ENCODE measurements around the gene PTCD2. TPM values are rescaled to one million over a fixed set of nuclear protein-coding genes. Genes with fewer than 3 reads are reported as not detected.
A peak's percentile ranks its signal among the peaks of the same experiment; 100 is the strongest.

PTCD2 gene
- total RNA-seq, 2 experiments from 2014 or later = 10.2 to 10.6 TPM

DNA sequence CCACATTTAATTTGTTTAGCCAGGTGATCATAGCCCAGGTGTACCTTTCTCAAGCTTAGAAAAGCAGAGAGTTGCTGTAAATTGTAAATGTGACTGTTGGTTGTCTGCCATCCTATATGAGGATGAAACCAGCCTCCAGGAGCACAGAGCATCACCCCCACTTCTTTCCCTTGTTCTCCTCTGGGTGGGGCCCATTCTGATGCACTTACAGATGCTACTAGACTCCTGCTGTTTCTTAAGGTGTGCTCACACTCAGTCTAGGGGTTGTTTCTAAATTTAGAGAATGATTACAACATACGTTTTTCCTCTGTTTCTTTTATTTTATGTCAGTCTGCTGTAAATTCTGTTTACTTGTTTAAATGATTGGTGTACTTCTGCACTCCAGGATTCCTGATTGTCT, 10.5 kb downstream of the PTCD2 start:
- ATAC-seq (no peak), DNase-seq (no peak)
- H3K36me3 Mint-ChIP-seq = peaks cover 46% of the 10 kb centered on the region
- H3K4me3 Mint-ChIP-seq = no peak overlapping the region
- no peaks in the 10 kb centered on the region for H3K9me3 Mint-ChIP-seq (ENCODE audit: low read depth)
- no peaks in the 10 kb centered on the region for H3K4me1 Mint-ChIP-seq
- no peaks in the 10 kb centered on the region for H3K27me3 Mint-ChIP-seq
- CTCF ChIA-PET = no interaction called here
- H3K27ac Mint-ChIP-seq = no peak overlapping the region

DNA sequence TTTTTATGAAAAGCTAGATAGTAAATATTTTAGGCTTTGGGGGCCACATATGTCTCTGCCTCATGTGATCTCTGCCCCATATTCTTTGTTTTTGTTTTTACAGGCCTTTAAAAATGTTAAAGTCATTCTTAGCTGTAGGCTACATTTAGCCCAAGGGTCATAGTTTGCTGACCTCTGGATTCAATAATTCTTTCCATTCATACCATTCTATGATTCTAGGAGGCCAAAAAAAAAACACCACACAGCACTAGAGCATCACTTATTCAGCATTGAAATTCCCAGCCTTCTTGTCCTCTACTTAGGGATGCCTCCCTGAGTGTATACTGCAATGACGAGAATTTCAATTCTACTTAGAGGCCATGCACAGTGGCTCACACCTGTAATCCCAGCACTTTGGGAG, 17.0 kb downstream of the PTCD2 start:
- H3K4me1 Mint-ChIP-seq = no peaks in the 10 kb centered on the region
- no peaks in the 10 kb centered on the region for H3K9me3 Mint-ChIP-seq (ENCODE audit: low read depth)
- DNase-seq (no peak), ATAC-seq (no peak)
- CTCF ChIA-PET = interaction anchor here (0.7 kb wide), 1 partner anchor 489 kb away, joined by 3 read pairs; no protein-coding TSS in a partner anchor
- H3K36me3 Mint-ChIP-seq = peaks cover 24% of the 10 kb centered on the region
- H3K4me3 Mint-ChIP-seq = no peak overlapping the region
- H3K27ac Mint-ChIP-seq = no peak overlapping the region
- H3K27me3 Mint-ChIP-seq = no peaks in the 10 kb centered on the region

DNA sequence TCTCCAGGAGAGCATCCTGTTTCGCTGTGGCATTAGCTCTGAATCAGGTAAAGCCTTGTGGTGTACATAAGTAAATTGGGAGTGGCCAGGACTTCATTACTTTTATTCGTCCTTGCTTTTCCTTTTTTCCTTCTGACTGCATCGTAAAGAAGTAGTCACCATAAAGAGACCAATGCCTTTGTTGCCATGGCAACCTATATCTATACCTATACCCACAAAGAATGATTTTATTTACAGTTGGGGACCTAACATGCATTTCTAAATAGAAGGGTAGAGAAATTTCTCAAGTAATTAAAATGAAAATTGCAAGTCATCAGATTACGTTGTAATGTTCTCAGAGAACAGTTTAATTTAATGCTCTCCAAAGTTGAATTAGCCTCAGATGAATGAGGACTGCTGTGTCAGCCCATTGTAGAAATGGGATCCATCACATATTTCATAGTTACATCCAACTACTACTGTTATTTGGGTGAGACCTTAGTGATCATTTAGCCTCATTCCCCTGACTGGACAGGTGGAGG, 18.6 kb downstream of the PTCD2 start:
- no peak for DNase-seq
- H3K27ac Mint-ChIP-seq = no peak overlapping the region
- no peak for ATAC-seq
- H3K36me3 Mint-ChIP-seq = peaks cover 25% of the 10 kb centered on the region
- H3K4me1 Mint-ChIP-seq = no peaks in the 10 kb centered on the region
- H3K27me3 Mint-ChIP-seq = no peaks in the 10 kb centered on the region
- H3K4me3 Mint-ChIP-seq = no peak overlapping the region
- no peaks in the 10 kb centered on the region for H3K9me3 Mint-ChIP-seq (ENCODE audit: low read depth)
- CTCF ChIA-PET = no interaction called here

DNA sequence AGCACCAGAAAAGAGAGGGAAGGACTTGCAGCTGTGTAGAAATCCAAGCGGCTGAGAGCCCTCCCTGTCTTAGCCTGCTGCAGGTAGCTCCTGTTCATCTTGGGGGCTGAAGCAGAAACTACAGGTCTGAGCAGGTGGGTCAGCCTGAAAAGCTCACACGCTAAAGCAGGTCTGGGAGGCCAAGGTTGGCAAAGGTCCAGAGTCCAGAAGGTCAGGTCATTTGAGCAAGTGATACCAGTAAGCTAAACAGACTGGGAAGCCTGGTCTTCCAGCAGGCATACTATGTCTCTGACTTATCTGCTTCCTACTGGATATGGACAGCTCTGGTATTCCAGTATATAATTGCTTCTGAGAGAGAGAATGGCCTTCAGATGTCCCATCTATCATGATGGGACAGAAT, 26.2 kb downstream of the PTCD2 start:
- CTCF ChIA-PET = no interaction called here
- H3K27ac Mint-ChIP-seq = no peak overlapping the region
- H3K4me3 Mint-ChIP-seq = no peak overlapping the region
- DNase-seq (no peak), ATAC-seq (no peak)
- H3K4me1 Mint-ChIP-seq = peaks cover 10% of the 10 kb centered on the region
- H3K27me3 Mint-ChIP-seq = no peaks in the 10 kb centered on the region
- H3K36me3 Mint-ChIP-seq = peaks cover 36% of the 10 kb centered on the region
- no peaks in the 10 kb centered on the region for H3K9me3 Mint-ChIP-seq (ENCODE audit: low read depth)

DNA sequence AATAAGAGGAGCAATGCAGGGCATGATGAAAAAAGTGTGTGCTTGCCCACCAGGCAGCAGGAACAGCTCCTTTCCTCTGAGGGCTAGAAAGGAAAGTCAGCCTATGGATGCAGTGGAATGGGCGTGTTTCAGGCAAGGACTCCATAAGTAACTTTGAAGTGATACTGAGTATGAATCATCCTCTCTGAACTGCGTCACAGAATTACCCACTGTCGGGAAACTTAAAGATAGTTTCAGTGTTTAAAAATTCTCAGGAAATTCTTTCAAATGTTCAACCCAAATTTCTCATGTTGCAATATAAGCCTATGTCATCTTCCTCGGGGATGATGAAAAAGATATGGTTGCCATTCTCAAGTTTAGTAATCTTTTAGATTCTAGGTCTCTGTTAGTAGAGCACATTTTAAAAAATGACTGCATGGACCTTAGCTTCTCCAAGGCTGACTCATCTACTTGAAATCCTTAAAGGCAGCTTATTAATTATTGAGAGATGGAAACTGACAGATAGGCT, 27.7 kb downstream of the PTCD2 start:
- DNase-seq = no peak
- ATAC-seq = peak; percentile 39
- peaks cover 10% of the 10 kb centered on the region for H3K4me1 Mint-ChIP-seq
- no peak overlapping the region for H3K4me3 Mint-ChIP-seq
- no peak overlapping the region for H3K27ac Mint-ChIP-seq
- CTCF ChIA-PET = no interaction called here
- H3K9me3 Mint-ChIP-seq (ENCODE audit: low read depth) = no peaks in the 10 kb centered on the region
- H3K27me3 Mint-ChIP-seq = no peaks in the 10 kb centered on the region
- H3K36me3 Mint-ChIP-seq = peaks cover 41% of the 10 kb centered on the region

DNA sequence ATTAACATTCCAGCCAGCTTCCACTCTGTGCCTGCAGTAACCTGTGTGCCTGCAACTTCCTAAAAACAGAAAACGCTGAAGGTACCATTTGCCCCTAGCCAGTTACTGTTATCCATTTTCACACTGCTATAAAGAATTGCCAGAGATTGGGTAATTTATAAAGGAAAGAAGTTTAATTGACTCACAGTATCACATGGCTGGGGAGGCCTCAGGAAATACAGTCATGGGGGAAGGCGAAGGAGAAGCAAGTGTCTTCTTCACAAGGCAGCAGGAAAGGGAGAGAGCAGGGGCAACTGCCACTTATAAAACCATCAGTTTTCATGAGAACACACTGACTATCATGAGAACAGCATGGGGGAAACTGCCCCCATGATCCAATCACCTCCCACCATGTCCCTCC, 31.2 kb downstream of the PTCD2 start:
- H3K27ac Mint-ChIP-seq = no peak overlapping the region
- peaks cover 26% of the 10 kb centered on the region for H3K36me3 Mint-ChIP-seq
- no peak overlapping the region for H3K4me3 Mint-ChIP-seq
- DNase-seq (no peak), ATAC-seq (no peak)
- CTCF ChIA-PET = no interaction called here
- H3K4me1 Mint-ChIP-seq = peaks cover 10% of the 10 kb centered on the region
- no peaks in the 10 kb centered on the region for H3K27me3 Mint-ChIP-seq
- no peaks in the 10 kb centered on the region for H3K9me3 Mint-ChIP-seq (ENCODE audit: low read depth)

DNA sequence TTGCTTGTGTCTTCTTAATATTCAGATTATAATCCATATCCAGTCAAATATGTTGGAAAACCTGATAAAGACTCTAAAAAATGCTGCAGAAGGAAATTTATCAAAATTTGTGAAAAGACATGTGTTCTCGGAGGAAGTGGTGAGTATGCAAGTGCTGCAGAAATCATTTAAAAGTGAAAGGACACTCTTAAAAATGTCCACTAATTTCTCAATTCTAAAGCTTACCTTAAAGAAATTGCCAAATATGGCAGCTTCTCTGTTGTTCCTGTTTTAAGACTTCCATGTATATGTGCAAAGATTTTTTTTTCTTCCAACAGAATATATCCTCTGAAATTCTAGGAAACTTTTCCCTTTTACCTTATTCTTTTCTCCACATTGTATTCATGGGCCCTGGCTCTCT, 32.4 kb downstream of the PTCD2 start:
- ATAC-seq (no peak), DNase-seq (no peak)
- no peaks in the 10 kb centered on the region for H3K9me3 Mint-ChIP-seq (ENCODE audit: low read depth)
- CTCF ChIA-PET = no interaction called here
- no peak overlapping the region for H3K27ac Mint-ChIP-seq
- no peak overlapping the region for H3K4me3 Mint-ChIP-seq
- peaks cover 6% of the 10 kb centered on the region for H3K4me1 Mint-ChIP-seq
- H3K36me3 Mint-ChIP-seq = peaks cover 22% of the 10 kb centered on the region
- no peaks in the 10 kb centered on the region for H3K27me3 Mint-ChIP-seq

DNA sequence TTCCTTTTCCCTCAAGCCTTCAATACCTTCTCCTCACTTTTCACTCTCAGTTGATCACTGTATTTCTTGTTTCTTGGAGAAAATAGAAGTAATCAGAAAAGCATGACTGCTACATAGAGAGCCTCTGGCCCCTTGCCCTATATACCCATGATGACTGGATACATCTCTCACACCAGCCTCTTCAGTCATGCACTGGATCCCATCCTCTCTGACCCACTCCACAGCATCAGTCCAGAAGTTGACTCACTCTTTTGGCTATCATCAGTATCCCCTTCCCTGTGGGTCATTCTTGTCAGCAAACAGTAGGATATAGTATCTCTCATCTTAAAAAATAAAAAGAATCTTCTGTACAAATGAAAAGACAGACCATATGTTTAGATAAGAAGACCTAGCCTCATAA, 32.9 kb downstream of the PTCD2 start:
- Mint-ChIP-seq H3K36me3 (peaks cover 23% of the 10 kb centered on the region), H3K9me3 (ENCODE audit: low read depth) (no peaks in the 10 kb centered on the region), H3K27ac (no peak overlapping the region), H3K27me3 (no peaks in the 10 kb centered on the region), H3K4me1 (peaks cover 2% of the 10 kb centered on the region), H3K4me3 (no peak overlapping the region)
- DNase-seq (no peak), ATAC-seq (no peak)
- CTCF ChIA-PET = no interaction called here

DNA sequence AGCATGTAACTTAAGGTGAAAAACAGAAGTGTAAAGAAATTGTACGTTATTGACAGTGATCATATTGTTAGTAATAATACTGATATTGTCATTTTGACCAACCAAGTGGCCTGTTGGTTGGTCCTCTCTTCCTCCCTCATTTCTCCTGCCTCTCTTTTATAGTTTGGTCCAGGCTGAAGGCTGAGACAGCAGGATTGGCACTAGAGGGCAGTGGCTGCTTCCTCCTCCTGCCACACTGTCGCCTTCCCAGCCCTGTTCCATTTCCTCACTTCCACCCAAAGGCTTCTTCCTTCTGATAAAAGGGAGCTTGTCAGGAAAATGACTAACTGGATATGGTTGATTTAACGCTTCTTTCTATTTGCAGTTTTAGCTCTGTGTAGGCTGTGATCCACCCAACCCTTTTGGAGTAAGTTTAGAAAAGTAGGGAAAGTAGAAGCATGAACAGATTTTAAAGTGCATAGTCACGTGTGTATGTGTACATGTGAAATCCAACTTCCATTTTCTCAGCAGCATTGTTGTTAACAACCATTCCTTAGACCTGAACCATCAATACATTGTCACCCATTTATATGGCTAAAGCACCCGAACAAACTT, 35.6 kb downstream of the PTCD2 start:
- CTCF ChIA-PET = interaction anchor here (0.9 to 1.1 kb wide), 2 partner anchors 10 to 47 kb away, joined by 3 to 4 read pairs; no protein-coding TSS in a partner anchor
- Mint-ChIP-seq H3K9me3 (ENCODE audit: low read depth) (no peaks in the 10 kb centered on the region), H3K4me3 (no peak overlapping the region), H3K27ac (no peak overlapping the region), H3K36me3 (peaks cover 35% of the 10 kb centered on the region), H3K27me3 (no peaks in the 10 kb centered on the region), H3K4me1 (no peaks in the 10 kb centered on the region)
- no peak for ATAC-seq
- no peak for DNase-seq

DNA sequence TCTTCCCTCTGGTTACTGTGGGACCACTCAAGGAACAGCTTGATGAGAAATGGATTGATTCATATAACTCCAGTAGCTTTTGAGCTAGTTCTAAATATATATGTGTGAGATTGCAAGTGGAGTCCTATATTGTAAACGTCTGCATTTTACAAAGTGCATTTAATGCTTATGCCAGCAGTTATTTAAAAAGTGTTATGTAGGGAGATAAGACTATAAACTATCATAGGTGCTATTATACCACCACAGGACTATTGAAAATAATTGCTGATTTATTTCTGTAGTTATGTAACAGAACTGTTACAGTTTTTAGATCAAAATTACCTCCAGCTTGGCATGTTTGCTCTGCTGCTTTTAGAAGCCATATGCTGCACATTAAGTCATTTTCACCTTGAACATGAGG, 36.2 kb downstream of the PTCD2 start:
- no peak for ATAC-seq
- no peak overlapping the region for H3K27ac Mint-ChIP-seq
- no peaks in the 10 kb centered on the region for H3K4me1 Mint-ChIP-seq
- peaks cover 33% of the 10 kb centered on the region for H3K36me3 Mint-ChIP-seq
- H3K27me3 Mint-ChIP-seq = no peaks in the 10 kb centered on the region
- no peak for DNase-seq
- CTCF ChIA-PET = interaction anchor here (0.9 to 1.3 kb wide), 4 partner anchors 10 to 338 kb away, joined by 3 to 4 read pairs (median 3); no protein-coding TSS in a partner anchor
- H3K4me3 Mint-ChIP-seq = no peak overlapping the region
- no peaks in the 10 kb centered on the region for H3K9me3 Mint-ChIP-seq (ENCODE audit: low read depth)

DNA sequence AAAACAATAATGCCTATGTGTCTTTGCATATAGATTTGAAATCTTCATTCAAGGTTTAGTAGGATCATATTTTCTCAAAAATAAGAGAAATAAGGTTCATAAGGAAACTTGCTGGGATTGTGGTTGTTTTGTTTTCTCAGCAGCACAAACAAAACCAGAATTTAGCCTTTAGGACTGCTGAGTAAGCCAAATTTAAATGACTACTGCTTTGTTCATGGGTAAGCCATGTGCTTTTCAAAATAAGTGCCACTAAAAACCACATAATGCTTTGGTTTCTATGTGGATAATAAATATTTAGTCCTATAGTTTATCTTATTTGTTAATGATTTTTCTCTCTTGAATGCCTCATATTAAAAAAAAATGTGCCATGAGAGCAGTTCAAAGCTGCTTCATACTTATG, 38.8 kb downstream of the PTCD2 start:
- DNase-seq = no peak
- Mint-ChIP-seq H3K4me3 (no peak overlapping the region), H3K36me3 (peaks cover 33% of the 10 kb centered on the region), H3K9me3 (ENCODE audit: low read depth) (no peaks in the 10 kb centered on the region), H3K27me3 (no peaks in the 10 kb centered on the region), H3K4me1 (peaks cover 3% of the 10 kb centered on the region), H3K27ac (no peak overlapping the region)
- no peak for ATAC-seq
- CTCF ChIA-PET = interaction anchor here (1.4 kb wide), 1 partner anchor 19 kb away, joined by 3 read pairs; no protein-coding TSS in a partner anchor

DNA sequence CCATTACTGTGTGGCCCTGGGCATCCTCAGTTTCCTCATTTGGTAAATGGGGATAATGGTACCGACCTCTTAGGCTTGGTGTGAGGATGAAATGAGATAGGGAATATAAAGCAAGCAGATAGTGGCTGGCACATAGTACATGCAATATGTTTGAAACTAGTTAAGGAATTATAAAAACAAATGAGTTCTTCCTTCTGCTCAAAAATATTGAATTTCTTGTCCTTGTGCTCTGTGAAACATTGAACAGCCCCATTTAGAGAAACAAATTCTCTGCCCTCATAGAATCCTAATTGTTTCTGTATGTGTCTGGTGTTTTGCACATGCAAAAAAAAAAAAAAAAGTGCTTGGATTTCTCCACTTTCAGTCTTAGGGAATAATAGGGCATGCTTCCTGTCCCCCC, 39.7 kb downstream of the PTCD2 start:
- Mint-ChIP-seq H3K27ac (no peak overlapping the region), H3K4me1 (peaks cover 3% of the 10 kb centered on the region), H3K4me3 (no peak overlapping the region), H3K9me3 (ENCODE audit: low read depth) (no peaks in the 10 kb centered on the region), H3K36me3 (peaks cover 36% of the 10 kb centered on the region), H3K27me3 (no peaks in the 10 kb centered on the region)
- CTCF ChIA-PET = interaction anchor here (0.7 to 1.4 kb wide), 2 partner anchors 20 to 34 kb away, joined by 3 read pairs; no protein-coding TSS in a partner anchor
- ATAC-seq (no peak), DNase-seq (no peak)

DNA sequence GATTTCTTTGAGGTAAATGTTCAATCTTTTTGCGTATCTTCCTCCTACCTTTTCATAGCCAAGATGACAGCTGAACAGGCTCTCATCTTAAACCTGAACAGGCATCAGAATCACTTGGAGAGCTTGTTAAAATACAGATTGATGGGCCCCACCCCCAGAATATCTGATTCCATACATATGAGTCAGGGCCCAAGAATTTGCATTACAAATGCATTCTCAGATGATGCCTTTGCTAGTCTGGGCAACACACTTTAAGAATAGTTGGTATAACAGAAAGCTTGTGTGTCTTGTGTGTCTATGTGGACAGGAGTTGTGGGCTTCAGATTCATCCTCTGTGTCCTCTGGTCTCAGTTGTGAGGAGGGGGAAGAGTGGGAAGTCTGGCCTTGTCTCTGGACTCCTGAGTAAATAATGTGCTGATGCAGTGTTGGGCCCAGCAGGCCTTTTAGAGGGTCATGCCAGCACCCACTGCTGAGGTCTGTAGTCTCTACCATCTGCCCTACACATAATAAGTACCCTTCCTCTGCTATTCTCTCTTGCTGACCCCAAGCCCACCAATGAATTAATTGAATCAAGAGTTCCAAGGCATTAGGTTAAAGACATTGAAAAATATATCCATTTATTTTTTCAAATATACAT, 43.1 kb downstream of the PTCD2 start:
- CTCF ChIA-PET = no interaction called here
- no peaks in the 10 kb centered on the region for H3K9me3 Mint-ChIP-seq (ENCODE audit: low read depth)
- no peaks in the 10 kb centered on the region for H3K27me3 Mint-ChIP-seq
- no peak for ATAC-seq
- no peak overlapping the region for H3K27ac Mint-ChIP-seq
- H3K36me3 Mint-ChIP-seq = peaks cover 31% of the 10 kb centered on the region
- no peak for DNase-seq
- H3K4me1 Mint-ChIP-seq = peaks cover 5% of the 10 kb centered on the region
- no peak overlapping the region for H3K4me3 Mint-ChIP-seq

DNA sequence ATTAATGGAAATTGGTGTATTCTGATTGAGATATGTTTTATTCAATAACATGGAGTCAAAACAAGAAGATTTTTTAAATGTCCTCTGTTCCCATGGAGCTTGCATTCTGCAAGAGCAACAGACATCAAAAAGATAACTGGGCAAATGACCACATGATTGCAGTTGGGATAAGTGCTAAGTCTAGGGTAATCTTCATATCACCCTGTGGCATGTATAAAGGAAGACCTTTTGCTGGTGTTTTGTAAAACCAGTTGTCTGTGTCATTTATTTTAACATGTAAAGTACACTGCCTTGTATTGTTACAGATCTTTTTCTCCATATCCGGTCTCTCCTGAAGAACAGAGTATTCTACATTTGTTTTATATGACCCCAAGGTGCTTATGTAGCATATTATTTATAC, 44.0 kb downstream of the PTCD2 start:
- ATAC-seq = no peak
- Mint-ChIP-seq H3K36me3 (peaks cover 28% of the 10 kb centered on the region), H3K27ac (no peak overlapping the region), H3K4me1 (peaks cover 5% of the 10 kb centered on the region), H3K9me3 (ENCODE audit: low read depth) (no peaks in the 10 kb centered on the region), H3K27me3 (no peaks in the 10 kb centered on the region), H3K4me3 (no peak overlapping the region)
- no peak for DNase-seq
- CTCF ChIA-PET = no interaction called here
